Measurements from ENCODE around the gene WDPCP. TPM values are rescaled to one million over a fixed set of nuclear protein-coding genes. Genes with fewer than 3 reads are reported as not detected.

WDPCP gene
- total and polyA plus RNA-seq, 2 of the 13 experiments (the other 11 are each of a cell fraction or from before 2014, with no cell fraction given), result 2.9 to 5.2 TPM

DNA sequence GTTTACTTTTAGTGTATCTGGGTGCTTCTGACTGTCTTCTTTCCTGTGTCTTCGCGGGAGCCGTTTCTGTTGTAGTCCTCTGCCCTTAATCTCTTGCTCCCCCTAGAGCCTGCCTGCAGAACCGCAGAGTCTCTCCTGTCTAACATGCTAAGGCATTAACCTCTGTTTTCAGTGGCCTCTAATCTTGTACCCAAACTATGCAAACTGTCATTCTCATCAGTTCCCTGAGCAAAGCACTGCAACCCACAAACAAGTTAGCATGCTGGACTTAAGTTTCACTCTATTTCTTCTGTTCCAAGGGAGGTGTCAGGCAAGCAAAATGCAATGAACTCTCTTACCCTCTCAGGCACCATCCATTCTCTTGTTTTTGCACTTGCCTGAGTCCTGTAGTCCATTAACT, 399.3 kb downstream of the WDPCP start (continued):
- TF ChIP-seq, protein P1, sequence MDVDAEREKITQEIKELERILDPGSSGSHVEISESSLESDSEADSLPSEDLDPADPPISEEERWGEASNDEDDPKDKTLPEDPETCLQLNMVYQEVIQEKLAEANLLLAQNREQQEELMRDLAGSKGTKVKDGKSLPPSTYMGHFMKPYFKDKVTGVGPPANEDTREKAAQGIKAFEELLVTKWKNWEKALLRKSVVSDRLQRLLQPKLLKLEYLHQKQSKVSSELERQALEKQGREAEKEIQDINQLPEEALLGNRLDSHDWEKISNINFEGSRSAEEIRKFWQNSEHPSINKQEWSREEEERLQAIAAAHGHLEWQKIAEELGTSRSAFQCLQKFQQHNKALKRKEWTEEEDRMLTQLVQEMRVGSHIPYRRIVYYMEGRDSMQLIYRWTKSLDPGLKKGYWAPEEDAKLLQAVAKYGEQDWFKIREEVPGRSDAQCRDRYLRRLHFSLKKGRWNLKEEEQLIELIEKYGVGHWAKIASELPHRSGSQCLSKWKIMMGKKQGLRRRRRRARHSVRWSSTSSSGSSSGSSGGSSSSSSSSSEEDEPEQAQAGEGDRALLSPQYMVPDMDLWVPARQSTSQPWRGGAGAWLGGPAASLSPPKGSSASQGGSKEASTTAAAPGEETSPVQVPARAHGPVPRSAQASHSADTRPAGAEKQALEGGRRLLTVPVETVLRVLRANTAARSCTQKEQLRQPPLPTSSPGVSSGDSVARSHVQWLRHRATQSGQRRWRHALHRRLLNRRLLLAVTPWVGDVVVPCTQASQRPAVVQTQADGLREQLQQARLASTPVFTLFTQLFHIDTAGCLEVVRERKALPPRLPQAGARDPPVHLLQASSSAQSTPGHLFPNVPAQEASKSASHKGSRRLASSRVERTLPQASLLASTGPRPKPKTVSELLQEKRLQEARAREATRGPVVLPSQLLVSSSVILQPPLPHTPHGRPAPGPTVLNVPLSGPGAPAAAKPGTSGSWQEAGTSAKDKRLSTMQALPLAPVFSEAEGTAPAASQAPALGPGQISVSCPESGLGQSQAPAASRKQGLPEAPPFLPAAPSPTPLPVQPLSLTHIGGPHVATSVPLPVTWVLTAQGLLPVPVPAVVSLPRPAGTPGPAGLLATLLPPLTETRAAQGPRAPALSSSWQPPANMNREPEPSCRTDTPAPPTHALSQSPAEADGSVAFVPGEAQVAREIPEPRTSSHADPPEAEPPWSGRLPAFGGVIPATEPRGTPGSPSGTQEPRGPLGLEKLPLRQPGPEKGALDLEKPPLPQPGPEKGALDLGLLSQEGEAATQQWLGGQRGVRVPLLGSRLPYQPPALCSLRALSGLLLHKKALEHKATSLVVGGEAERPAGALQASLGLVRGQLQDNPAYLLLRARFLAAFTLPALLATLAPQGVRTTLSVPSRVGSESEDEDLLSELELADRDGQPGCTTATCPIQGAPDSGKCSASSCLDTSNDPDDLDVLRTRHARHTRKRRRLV (CRISPR knock-in tag; IDR thresholded peaks at IDR 0.05), result no peak
- TF ChIP-seq ZNF367 (CRISPR knock-in tag; IDR thresholded peaks at IDR 0.05; ENCODE audit: borderline replicate concordance), result no peak
- TF ChIP-seq, protein P2, sequence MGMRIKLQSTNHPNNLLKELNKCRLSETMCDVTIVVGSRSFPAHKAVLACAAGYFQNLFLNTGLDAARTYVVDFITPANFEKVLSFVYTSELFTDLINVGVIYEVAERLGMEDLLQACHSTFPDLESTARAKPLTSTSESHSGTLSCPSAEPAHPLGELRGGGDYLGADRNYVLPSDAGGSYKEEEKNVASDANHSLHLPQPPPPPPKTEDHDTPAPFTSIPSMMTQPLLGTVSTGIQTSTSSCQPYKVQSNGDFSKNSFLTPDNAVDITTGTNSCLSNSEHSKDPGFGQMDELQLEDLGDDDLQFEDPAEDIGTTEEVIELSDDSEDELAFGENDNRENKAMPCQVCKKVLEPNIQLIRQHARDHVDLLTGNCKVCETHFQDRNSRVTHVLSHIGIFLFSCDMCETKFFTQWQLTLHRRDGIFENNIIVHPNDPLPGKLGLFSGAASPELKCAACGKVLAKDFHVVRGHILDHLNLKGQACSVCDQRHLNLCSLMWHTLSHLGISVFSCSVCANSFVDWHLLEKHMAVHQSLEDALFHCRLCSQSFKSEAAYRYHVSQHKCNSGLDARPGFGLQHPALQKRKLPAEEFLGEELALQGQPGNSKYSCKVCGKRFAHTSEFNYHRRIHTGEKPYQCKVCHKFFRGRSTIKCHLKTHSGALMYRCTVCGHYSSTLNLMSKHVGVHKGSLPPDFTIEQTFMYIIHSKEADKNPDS (CRISPR knock-in tag; IDR thresholded peaks at IDR 0.05), result no peak
- TF ChIP-seq ATRX (CRISPR knock-in tag; IDR thresholded peaks at IDR 0.05; ENCODE audit: borderline replicate concordance), result no peak
- no peak for TF ChIP-seq HMG20B (CRISPR knock-in tag; conservative IDR thresholded peaks at IDR 0.05)
- TF ChIP-seq, protein P3, sequence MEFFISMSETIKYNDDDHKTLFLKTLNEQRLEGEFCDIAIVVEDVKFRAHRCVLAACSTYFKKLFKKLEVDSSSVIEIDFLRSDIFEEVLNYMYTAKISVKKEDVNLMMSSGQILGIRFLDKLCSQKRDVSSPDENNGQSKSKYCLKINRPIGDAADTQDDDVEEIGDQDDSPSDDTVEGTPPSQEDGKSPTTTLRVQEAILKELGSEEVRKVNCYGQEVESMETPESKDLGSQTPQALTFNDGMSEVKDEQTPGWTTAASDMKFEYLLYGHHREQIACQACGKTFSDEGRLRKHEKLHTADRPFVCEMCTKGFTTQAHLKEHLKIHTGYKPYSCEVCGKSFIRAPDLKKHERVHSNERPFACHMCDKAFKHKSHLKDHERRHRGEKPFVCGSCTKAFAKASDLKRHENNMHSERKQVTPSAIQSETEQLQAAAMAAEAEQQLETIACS (CRISPR knock-in tag; IDR thresholded peaks at IDR 0.05), result no peak
- TF ChIP-seq PHF8 (CRISPR knock-in tag; IDR thresholded peaks at IDR 0.05), result no peak
- TF ChIP-seq, protein P4, sequence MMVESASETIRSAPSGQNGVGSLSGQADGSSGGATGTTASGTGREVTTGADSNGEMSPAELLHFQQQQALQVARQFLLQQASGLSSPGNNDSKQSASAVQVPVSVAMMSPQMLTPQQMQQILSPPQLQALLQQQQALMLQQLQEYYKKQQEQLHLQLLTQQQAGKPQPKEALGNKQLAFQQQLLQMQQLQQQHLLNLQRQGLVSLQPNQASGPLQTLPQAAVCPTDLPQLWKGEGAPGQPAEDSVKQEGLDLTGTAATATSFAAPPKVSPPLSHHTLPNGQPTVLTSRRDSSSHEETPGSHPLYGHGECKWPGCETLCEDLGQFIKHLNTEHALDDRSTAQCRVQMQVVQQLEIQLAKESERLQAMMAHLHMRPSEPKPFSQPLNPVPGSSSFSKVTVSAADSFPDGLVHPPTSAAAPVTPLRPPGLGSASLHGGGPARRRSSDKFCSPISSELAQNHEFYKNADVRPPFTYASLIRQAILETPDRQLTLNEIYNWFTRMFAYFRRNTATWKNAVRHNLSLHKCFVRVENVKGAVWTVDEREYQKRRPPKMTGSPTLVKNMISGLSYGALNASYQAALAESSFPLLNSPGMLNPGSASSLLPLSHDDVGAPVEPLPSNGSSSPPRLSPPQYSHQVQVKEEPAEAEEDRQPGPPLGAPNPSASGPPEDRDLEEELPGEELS (CRISPR knock-in tag; IDR thresholded peaks at IDR 0.05), result no peak; the same call in 1 of the 2 replicates
- no peak for TF ChIP-seq ZNF484 (CRISPR knock-in tag; IDR thresholded peaks at IDR 0.05; ENCODE audit: borderline replicate concordance, low read depth)
- no peak for TF ChIP-seq ZNF747 (CRISPR knock-in tag; IDR thresholded peaks at IDR 0.05; ENCODE audit: borderline replicate concordance)
- TF ChIP-seq TRIM24 (CRISPR knock-in tag; IDR thresholded peaks at IDR 0.05), result no peak
- TF ChIP-seq, protein P5, sequence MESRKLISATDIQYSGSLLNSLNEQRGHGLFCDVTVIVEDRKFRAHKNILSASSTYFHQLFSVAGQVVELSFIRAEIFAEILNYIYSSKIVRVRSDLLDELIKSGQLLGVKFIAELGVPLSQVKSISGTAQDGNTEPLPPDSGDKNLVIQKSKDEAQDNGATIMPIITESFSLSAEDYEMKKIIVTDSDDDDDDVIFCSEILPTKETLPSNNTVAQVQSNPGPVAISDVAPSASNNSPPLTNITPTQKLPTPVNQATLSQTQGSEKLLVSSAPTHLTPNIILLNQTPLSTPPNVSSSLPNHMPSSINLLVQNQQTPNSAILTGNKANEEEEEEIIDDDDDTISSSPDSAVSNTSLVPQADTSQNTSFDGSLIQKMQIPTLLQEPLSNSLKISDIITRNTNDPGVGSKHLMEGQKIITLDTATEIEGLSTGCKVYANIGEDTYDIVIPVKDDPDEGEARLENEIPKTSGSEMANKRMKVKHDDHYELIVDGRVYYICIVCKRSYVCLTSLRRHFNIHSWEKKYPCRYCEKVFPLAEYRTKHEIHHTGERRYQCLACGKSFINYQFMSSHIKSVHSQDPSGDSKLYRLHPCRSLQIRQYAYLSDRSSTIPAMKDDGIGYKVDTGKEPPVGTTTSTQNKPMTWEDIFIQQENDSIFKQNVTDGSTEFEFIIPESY (CRISPR knock-in tag; IDR thresholded peaks at IDR 0.05), result peak; percentile 72
- TF ChIP-seq TARDBP (CRISPR knock-in tag; IDR thresholded peaks at IDR 0.05), result 0 out of 2 replicates have a peak, but pooled peaks have one; percentile 34
- TF ChIP-seq ZNF432 (CRISPR knock-in tag; IDR thresholded peaks at IDR 0.05; ENCODE audit: borderline replicate concordance), result no peak
- TF ChIP-seq ZFP36L1 (CRISPR knock-in tag; IDR thresholded peaks at IDR 0.05), result no peak
- no peak for TF ChIP-seq MAFG (CRISPR knock-in tag; IDR thresholded peaks at IDR 0.05)
- TF ChIP-seq, protein P6, sequence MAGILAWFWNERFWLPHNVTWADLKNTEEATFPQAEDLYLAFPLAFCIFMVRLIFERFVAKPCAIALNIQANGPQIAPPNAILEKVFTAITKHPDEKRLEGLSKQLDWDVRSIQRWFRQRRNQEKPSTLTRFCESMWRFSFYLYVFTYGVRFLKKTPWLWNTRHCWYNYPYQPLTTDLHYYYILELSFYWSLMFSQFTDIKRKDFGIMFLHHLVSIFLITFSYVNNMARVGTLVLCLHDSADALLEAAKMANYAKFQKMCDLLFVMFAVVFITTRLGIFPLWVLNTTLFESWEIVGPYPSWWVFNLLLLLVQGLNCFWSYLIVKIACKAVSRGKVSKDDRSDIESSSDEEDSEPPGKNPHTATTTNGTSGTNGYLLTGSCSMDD (CRISPR knock-in tag; IDR thresholded peaks at IDR 0.05), result no peak

All from HepG2 (cell line).